Neuronal stem cell (in vitro differentiated cells): Measurements from ENCODE around the gene HEPHL1.

ENCODE experiments used
- DNase-seq: peaks from one replicate; pipeline ENCODE4 v3.0.0-alpha.2; 2013; ENCODE audit warnings: low spot score
- H2AFZ ChIP-seq: one replicate; pipeline ENCODE4 v1.6.1; 2013; ENCODE audit warnings: mild to moderate bottlenecking, low read length, inconsistent platforms
- H2AK5ac ChIP-seq: 2 replicates; pipeline ENCODE4 v1.6.1; 2013; ENCODE audit warnings: low read depth, mild to moderate bottlenecking, inconsistent platforms, low read length, moderate library complexity, mixed read lengths
- H2BK120ac ChIP-seq: 2 replicates; pipeline ENCODE4 v1.6.1; 2013; ENCODE audit warnings: low read depth, mild to moderate bottlenecking, inconsistent platforms, low read length, moderate library complexity, mixed read lengths
- H2BK12ac ChIP-seq: one replicate; pipeline ENCODE4 v1.6.1; 2013; ENCODE audit warnings: low read length, inconsistent platforms
- H2BK15ac ChIP-seq: 2 replicates; pipeline ENCODE4 v1.6.1; 2013; ENCODE audit warnings: mild to moderate bottlenecking, low read length, inconsistent platforms, mixed read lengths
- H2BK5ac ChIP-seq: one replicate; pipeline ENCODE4 v1.6.1; 2013; ENCODE audit warnings: inconsistent platforms, mild to moderate bottlenecking, low read length, moderate library complexity
- H3K14ac ChIP-seq: one replicate; pipeline ENCODE4 v1.6.1; 2013; ENCODE audit warnings: low read length, inconsistent platforms
- H3K18ac ChIP-seq: 2 replicates; pipeline ENCODE4 v1.6.1; 2013; ENCODE audit warnings: low read length, inconsistent platforms
- H3K23ac ChIP-seq: 2 replicates; pipeline ENCODE4 v1.6.1; 2013; ENCODE audit warnings: low read depth, mild to moderate bottlenecking, mixed read lengths, low read length, inconsistent platforms; ENCODE audit not compliant: poor library complexity
- H3K27ac ChIP-seq: replicated peaks from 3 replicates; pipeline ENCODE4 v1.5.1; 2013; ENCODE audit warnings: low read length, inconsistent platforms
- H3K27me3 ChIP-seq, 3 experiments: 2 replicates each; pipeline ENCODE4 v1.6.1; 2013; ENCODE audit warnings: low read length in 3 of 3, mild to moderate bottlenecking in 2 of 3, inconsistent platforms in 1 of 3, low read depth in 1 of 3, mixed read lengths in 1 of 3, moderate library complexity in 1 of 3; ENCODE audit not compliant: control insufficient read depth in 3 of 3, insufficient read depth in 3 of 3
- H3K36me3 ChIP-seq, 2 donors: replicated peaks in 1 of 2; 2 replicates each; pipeline ENCODE4 v1.6.1; 2013; ENCODE audit warnings: low read length in 2 of 2; ENCODE audit not compliant: control insufficient read depth in 2 of 2, insufficient read depth in 2 of 2
- H3K4ac ChIP-seq: 2 replicates; pipeline ENCODE4 v1.6.1; 2013; ENCODE audit warnings: inconsistent platforms, mild to moderate bottlenecking, low read length, moderate library complexity
- H3K4me1 ChIP-seq, 2 donors: 1 replicate in 1 of 2; 2 replicates in 1 of 2; pipeline ENCODE4 v1.6.1; 2013; ENCODE audit warnings: low read length in 2 of 2, low read depth in 1 of 2; ENCODE audit not compliant: control insufficient read depth in 2 of 2, insufficient read depth in 1 of 2
- H3K4me2 ChIP-seq: one replicate; pipeline ENCODE4 v1.6.1; 2013; ENCODE audit warnings: mild to moderate bottlenecking, low read length, inconsistent platforms; ENCODE audit not compliant: insufficient read depth, poor library complexity, severe bottlenecking
- H3K4me3 ChIP-seq, 2 donors: 2 replicates each; pipeline ENCODE4 v1.5.1; 2013; ENCODE audit warnings: low read length in 2 of 2, mild to moderate bottlenecking in 2 of 2, inconsistent platforms in 1 of 2, moderate library complexity in 1 of 2
- H3K79me1 ChIP-seq: one replicate; pipeline ENCODE4 v1.6.1; 2013; ENCODE audit warnings: low read depth, mild to moderate bottlenecking, inconsistent platforms, low read length, moderate library complexity
- H3K9ac ChIP-seq: one replicate; pipeline ENCODE4 v1.6.1; 2013; ENCODE audit warnings: mild to moderate bottlenecking, low read depth, low read length, inconsistent platforms; ENCODE audit not compliant: poor library complexity
- H3K9me3 ChIP-seq, 2 donors: replicated peaks in 1 of 2; 2 replicates each; pipeline versions ENCODE3 to v1.6.1; 2013; ENCODE audit warnings: low read length in 2 of 2, mild to moderate bottlenecking in 2 of 2, inconsistent platforms in 1 of 2, low read depth in 1 of 2, mixed read lengths in 1 of 2, moderate library complexity in 1 of 2; ENCODE audit not compliant: control insufficient read depth in 2 of 2, insufficient read depth in 1 of 2
- H4K8ac ChIP-seq: one replicate; pipeline ENCODE4 v1.6.1; 2013; ENCODE audit warnings: low read depth, mild to moderate bottlenecking, inconsistent platforms, low read length, moderate library complexity
- H4K91ac ChIP-seq: one replicate; pipeline ENCODE4 v1.6.1; 2013; ENCODE audit warnings: low read length, low read depth, mild to moderate bottlenecking, inconsistent platforms; ENCODE audit not compliant: poor library complexity
- WGBS, 2 donors: extraction: QIAGEN DNeasy Blood & Tissue Kit; methylation state at CpG; one replicate each; pipeline ENCODE4 v1.1.7; 2013; ENCODE audit warnings: missing lambda C conversion rate in 2 of 2, mixed read lengths in 1 of 2; ENCODE audit not compliant: insufficient read length in 2 of 2, insufficient replicate concordance in 1 of 2; ENCODE audit errors: extremely low coverage in 2 of 2; 5-methylcytosine and 5-hydroxymethylcytosine counted together

The HEPHL1 gene

GRCh38 chr11:94133752-94134151 lies 112.6 kb downstream of the HEPHL1 start:
- H3K4me1 ChIP-seq: peaks cover 7 to 12% of the 10 kb centered on the region in 2 donors
- no peak overlapping the region for H3K4me3 ChIP-seq
- no peak overlapping the region for H3K9ac ChIP-seq

DNA sequence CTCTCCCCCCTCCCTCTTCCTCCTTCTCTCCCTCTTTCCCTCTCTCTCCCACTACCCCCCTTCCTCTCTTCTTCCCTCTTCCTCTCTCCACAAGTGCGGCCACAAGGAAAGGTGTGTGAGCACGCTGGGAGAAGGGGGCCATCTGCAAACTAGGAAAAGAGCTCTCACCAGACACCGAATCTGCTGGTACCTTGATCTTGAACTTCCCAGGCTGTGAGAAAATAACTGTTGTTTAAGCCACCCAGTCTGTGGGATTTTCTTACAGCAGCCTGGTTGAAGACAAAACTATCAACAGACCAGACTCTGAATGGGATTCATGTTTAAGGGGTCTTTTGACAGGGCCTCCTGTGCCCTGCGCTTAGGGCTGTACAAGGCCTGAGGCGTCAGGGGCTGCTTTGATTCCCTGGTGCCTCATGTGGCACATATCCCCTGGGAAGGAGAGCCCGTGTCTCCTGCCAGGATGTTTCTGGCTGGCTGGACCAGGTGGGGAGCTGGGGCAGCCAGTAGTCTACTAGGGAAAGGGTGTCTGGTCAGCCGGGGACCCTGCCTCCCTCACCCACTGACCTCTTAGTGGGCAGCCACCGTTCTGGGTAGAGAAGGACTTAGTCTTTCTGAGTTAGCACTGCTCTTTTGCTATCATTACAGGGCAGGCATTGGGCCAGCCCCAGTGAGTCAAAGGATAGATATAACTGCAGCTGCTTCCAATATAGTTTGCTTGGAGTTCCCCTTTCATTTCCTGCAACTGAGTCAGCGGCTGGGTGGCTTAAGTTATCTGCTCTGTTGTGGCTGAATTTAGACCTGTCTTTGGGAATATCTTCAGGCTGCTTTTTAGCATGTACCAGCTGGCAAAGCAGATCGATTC lies 113.7 kb downstream of the HEPHL1 start:
- WGBS, 2 donors: no CpG with 5 or more reads among the region's 10 CpGs

More at GRCh38 chr11:94133752-94134151, 112.6 kb downstream of the HEPHL1 start:
- H2BK12ac ChIP-seq: no peak overlapping the region
- H3K23ac ChIP-seq: no peak overlapping the region
- H3K14ac ChIP-seq: no peak overlapping the region
- no peak overlapping the region for H4K91ac ChIP-seq
- no peaks in the 10 kb centered on the region for H3K9me3 ChIP-seq
- H2AK5ac ChIP-seq: no peak overlapping the region
- WGBS, 2 donors: no CpG with 5 or more reads among the region's 4 CpGs
- no peak overlapping the region for H3K27ac ChIP-seq
- DNase-seq: no peak
- H4K8ac ChIP-seq: no peak overlapping the region
- H3K4ac ChIP-seq: no peak overlapping the region
- H2BK120ac ChIP-seq: no peak overlapping the region
- H3K4me2 ChIP-seq: no peak overlapping the region
- H2BK15ac ChIP-seq: no peak overlapping the region
- no peak overlapping the region for H2AFZ ChIP-seq
- H3K18ac ChIP-seq: no peak overlapping the region
- peaks cover 15% of the 10 kb centered on the region for H3K79me1 ChIP-seq
- peaks cover 0 to 14% of the 10 kb centered on the region in 2 donors for H3K36me3 ChIP-seq
- H3K27me3 ChIP-seq: no peaks in the 10 kb centered on the region
- H2BK5ac ChIP-seq: no peak overlapping the region

DNA sequence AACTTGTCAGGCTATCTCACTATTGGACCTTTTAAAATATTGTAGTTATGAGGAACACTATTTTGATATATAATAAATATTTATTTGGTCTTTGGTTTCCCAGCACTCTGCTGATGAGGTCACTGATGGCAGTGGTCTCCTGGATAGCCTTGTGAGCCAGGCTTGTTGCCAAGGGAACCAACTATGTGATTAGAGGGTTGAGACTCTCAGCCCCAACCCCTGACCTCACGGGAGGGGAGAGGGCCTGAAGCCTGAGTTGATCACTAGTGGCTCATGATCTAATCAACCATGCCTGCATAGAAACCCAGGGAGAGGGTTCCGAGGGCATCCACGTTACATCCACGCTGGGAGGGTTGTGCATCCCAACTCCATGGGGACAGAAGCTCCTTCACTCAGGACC lies 118.3 kb downstream of the HEPHL1 start:
- H4K91ac ChIP-seq: no peak overlapping the region
- no peak overlapping the region for H2AK5ac ChIP-seq
- no peak overlapping the region for H3K23ac ChIP-seq
- DNase-seq: peak; percentile 56
- peaks cover 15 to 16% of the 10 kb centered on the region in 2 donors for H3K4me1 ChIP-seq
- no peak overlapping the region for H2BK12ac ChIP-seq
- no peak overlapping the region for H3K4me3 ChIP-seq
- no peak overlapping the region for H3K4ac ChIP-seq
- H3K36me3 ChIP-seq: peaks cover 0 to 10% of the 10 kb centered on the region in 2 donors
- no peaks in the 10 kb centered on the region for H3K9me3 ChIP-seq
- H3K27ac ChIP-seq: no peak overlapping the region
- H3K9ac ChIP-seq: no peak overlapping the region
- no CpG with 5 or more reads among the region's 4 CpGs for WGBS, 2 donors
- peaks cover 11% of the 10 kb centered on the region for H3K79me1 ChIP-seq
- no peak overlapping the region for H3K4me2 ChIP-seq
- no peak overlapping the region for H3K14ac ChIP-seq
- no peak overlapping the region for H4K8ac ChIP-seq
- H2AFZ ChIP-seq: no peak overlapping the region
- no peak overlapping the region for H2BK5ac ChIP-seq
- H3K18ac ChIP-seq: no peak overlapping the region
- no peaks in the 10 kb centered on the region for H3K27me3 ChIP-seq
- no peak overlapping the region for H2BK15ac ChIP-seq
- H2BK120ac ChIP-seq: no peak overlapping the region

More for the DNA sequence above, 113.7 kb downstream of the HEPHL1 start:
- H3K27me3 ChIP-seq: no peaks in the 10 kb centered on the region
- H4K8ac ChIP-seq: no peak overlapping the region
- H3K4me3 ChIP-seq: no peak overlapping the region
- no peak overlapping the region for H2AK5ac ChIP-seq
- peaks cover 11 to 15% of the 10 kb centered on the region in 2 donors for H3K4me1 ChIP-seq
- no peak overlapping the region for H2BK12ac ChIP-seq
- H3K4ac ChIP-seq: no peak overlapping the region
- DNase-seq: no peak
- H2BK5ac ChIP-seq: no peak overlapping the region
- H3K36me3 ChIP-seq: peaks cover 0 to 14% of the 10 kb centered on the region in 2 donors
- H3K14ac ChIP-seq: no peak overlapping the region
- H3K4me2 ChIP-seq: no peak overlapping the region
- no peak overlapping the region for H3K18ac ChIP-seq
- H3K9me3 ChIP-seq: no peaks in the 10 kb centered on the region
- H2AFZ ChIP-seq: no peak overlapping the region
- no peak overlapping the region for H2BK15ac ChIP-seq
- H2BK120ac ChIP-seq: no peak overlapping the region
- H3K27ac ChIP-seq: no peak overlapping the region
- peak overlapping the region; percentile 77 for H3K23ac ChIP-seq
- no peak overlapping the region for H4K91ac ChIP-seq
- H3K79me1 ChIP-seq: peaks cover 10% of the 10 kb centered on the region
- no peak overlapping the region for H3K9ac ChIP-seq

DNA sequence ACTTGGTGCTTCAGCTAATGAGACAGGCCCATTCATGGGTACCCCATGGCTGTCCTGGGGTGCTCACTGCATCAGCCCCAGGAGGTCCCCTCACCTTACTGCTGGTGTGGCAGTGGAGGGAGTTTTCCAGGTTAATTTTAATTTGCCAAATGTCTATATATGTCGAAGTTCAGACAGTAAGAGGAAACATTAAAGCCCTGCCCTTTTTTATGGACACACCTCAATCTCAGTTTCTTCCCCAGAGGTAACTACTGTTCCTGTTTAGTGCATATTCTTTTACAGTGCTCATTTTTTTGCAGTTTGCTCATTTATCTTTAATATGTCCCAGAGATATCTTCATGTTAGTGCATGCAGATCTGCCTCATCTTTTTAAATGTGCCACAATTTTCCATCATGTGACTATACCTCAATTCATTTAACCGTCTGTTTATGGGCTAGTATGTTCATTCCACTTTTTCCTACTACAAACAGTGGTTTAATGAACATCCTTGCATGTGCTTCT lies 119.1 kb downstream of the HEPHL1 start:
- no peak overlapping the region for H2BK5ac ChIP-seq
- H3K18ac ChIP-seq: no peak overlapping the region
- no CpG with 5 or more reads among the region's 2 CpGs for WGBS, 2 donors

More for the DNA sequence above, 119.1 kb downstream of the HEPHL1 start:
- Histone ChIP-seq H4K91ac (no peak overlapping the region), H3K4ac (no peak overlapping the region), H3K9ac (no peak overlapping the region), H2BK120ac (no peak overlapping the region), H2BK15ac (no peak overlapping the region), H2AK5ac (no peak overlapping the region), H3K4me2 (no peak overlapping the region), H3K4me3 (no peak overlapping the region), H3K14ac (no peak overlapping the region), H3K23ac (no peak overlapping the region), H3K27ac (no peak overlapping the region), H2AFZ (no peak overlapping the region), H3K4me1 (peaks cover 15 to 16% of the 10 kb centered on the region in 2 donors), H3K27me3 (no peaks in the 10 kb centered on the region), H3K79me1 (peaks cover 10% of the 10 kb centered on the region), H2BK12ac (no peak overlapping the region), H3K9me3 (no peaks in the 10 kb centered on the region), H4K8ac (no peak overlapping the region), H3K36me3 (peaks cover 0 to 6% of the 10 kb centered on the region in 2 donors)
- no peak for DNase-seq
